Pons (tissue), 1 donor: ENCODE measurements around the gene GPR161.
"Not testable (repeated sequence)": the region's sequence is repeated elsewhere in the genome, so short reads cannot be mapped to it uniquely, and the experiment has no call there.

ENCODE experiments used
- DNase-seq: peaks from one replicate; pipeline ENCODE4 v3.0.0-alpha.2; 2016; ENCODE audit warnings: low spot score

Gene GPR161

GRCh38 chr1:168086438-168086837 lies 50.3 kb downstream of the GPR161 start:
- no peak for DNase-seq

- peak; percentile 34 for DNase-seq
Observed at GRCh38 chr1:168085401-168085872, 51.3 kb downstream of the GPR161 start.

- DNase-seq = no peak
Observed at GRCh38 chr1:168084396-168085231, 52.1 kb downstream of the GPR161 start.

GRCh38 chr1:168083456-168084325 lies 53.0 kb downstream of the GPR161 start:
- no peak for DNase-seq

GRCh38 chr1:168082008-168082876 lies 54.5 kb downstream of the GPR161 start:
- peak; percentile 84 for DNase-seq

GRCh38 chr1:168081373-168082007 lies 55.2 kb downstream of the GPR161 start:
- DNase-seq = peak; percentile 59

GRCh38 chr1:168079761-168080160 lies 57.0 kb downstream of the GPR161 start:
- no peak for DNase-seq

- no peak for DNase-seq
Observed at GRCh38 chr1:168069384-168069783, 67.3 kb downstream of the GPR161 start.

GRCh38 chr1:168065506-168065905 lies 71.2 kb downstream of the GPR161 start:
- DNase-seq = no peak

GRCh38 chr1:168064216-168064615 lies 72.5 kb downstream of the GPR161 start:
- DNase-seq = no peak

- DNase-seq = no peak
Observed at GRCh38 chr1:168057921-168058320, 78.8 kb downstream of the GPR161 start.

GRCh38 chr1:168057355-168057754 lies 79.4 kb downstream of the GPR161 start:
- no peak for DNase-seq

GRCh38 chr1:168056152-168056551 lies 80.6 kb downstream of the GPR161 start:
- not testable (repeated sequence) for DNase-seq

GRCh38 chr1:168054117-168054516 lies 82.6 kb downstream of the GPR161 start:
- peak; percentile 66 for DNase-seq

GRCh38 chr1:168053681-168054080 lies 83.0 kb downstream of the GPR161 start:
- no peak for DNase-seq

- no peak for DNase-seq
Observed at GRCh38 chr1:168050880-168051279, 85.8 kb downstream of the GPR161 start.

GRCh38 chr1:168050307-168050706 lies 86.4 kb downstream of the GPR161 start:
- no peak for DNase-seq

- DNase-seq = no peak
Observed at GRCh38 chr1:168045311-168045710, 91.4 kb downstream of the GPR161 start.

GRCh38 chr1:168042362-168042761 lies 94.4 kb downstream of the GPR161 start:
- no peak for DNase-seq

- no peak for DNase-seq
Observed at GRCh38 chr1:168035345-168035744, 101.4 kb downstream of the GPR161 start.

GRCh38 chr1:168032029-168032428 lies 104.7 kb downstream of the GPR161 start:
- peak; percentile 50 for DNase-seq
